NB4 (cell line): ENCODE measurements around the gene KRT15.

Experiments used
- CTCF ChIP-seq: IDR thresholded peaks from one replicate; pipeline ENCODE4 v1.5.1; 2012; ENCODE audit warnings: low read depth, low read length
- MAX ChIP-seq: IDR thresholded peaks from 2 replicates; pipeline ENCODE4 v1.6.1; 2011; ENCODE audit warnings: low read depth, low read length
- POLR2A ChIP-seq: IDR thresholded peaks from 2 replicates; pipeline ENCODE4 v1.6.1; 2011; ENCODE audit warnings: mild to moderate bottlenecking; ENCODE audit not compliant: insufficient read length; ENCODE audit errors: extremely low read depth

GRCh38 chr17:41464682-41465081, 54.0 kb downstream of the KRT15 start:
- TF ChIP-seq CTCF (no peak), POLR2A (no peak), MAX (no peak)
